Mesendoderm (in vitro differentiated cells): ENCODE results near the gene CD300H.

Source experiments
- DNase-seq: peaks from one replicate; pipeline ENCODE4 v3.0.0; 2013
- H2AK5ac ChIP-seq: 2 replicates; pipeline ENCODE4 v1.6.1; 2013; ENCODE audit warnings: low read length, inconsistent platforms
- H2BK120ac ChIP-seq: 2 replicates; pipeline ENCODE4 v1.6.1; 2013; ENCODE audit warnings: low read depth, mild to moderate bottlenecking, low read length, moderate library complexity, mixed read lengths
- H2BK15ac ChIP-seq: replicated peaks from 2 replicates; pipeline ENCODE4 v1.6.1; 2013; ENCODE audit warnings: low read depth, mild to moderate bottlenecking, moderate library complexity
- H2BK5ac ChIP-seq: 2 replicates; pipeline ENCODE4 v1.6.1; 2013; ENCODE audit warnings: low read length, inconsistent platforms
- H3K18ac ChIP-seq: 2 replicates; pipeline ENCODE4 v1.6.1; 2013; ENCODE audit warnings: mild to moderate bottlenecking, low read length, mixed read lengths
- H3K23ac ChIP-seq: one replicate; pipeline ENCODE4 v1.6.1; 2013; ENCODE audit warnings: low read length
- H3K27ac ChIP-seq: 2 replicates; pipeline ENCODE4 v1.5.1; 2013; ENCODE audit warnings: low read depth, mild to moderate bottlenecking, inconsistent platforms, low read length, moderate library complexity
- H3K27me3 ChIP-seq: 2 replicates; pipeline ENCODE4 v1.6.1; 2013; ENCODE audit warnings: low read length, control low read depth, mild to moderate bottlenecking, inconsistent platforms; ENCODE audit not compliant: insufficient read depth, poor library complexity
- H3K36me3 ChIP-seq: 2 replicates; pipeline ENCODE4 v1.6.1; 2013; ENCODE audit warnings: low read length, inconsistent platforms; ENCODE audit not compliant: control insufficient read depth, insufficient read depth
- H3K4ac ChIP-seq: one replicate; pipeline ENCODE4 v1.6.1; 2013; ENCODE audit warnings: low read depth, mild to moderate bottlenecking, low read length, moderate library complexity
- H3K4me1 ChIP-seq: 2 replicates; pipeline ENCODE4 v1.6.1; 2013; ENCODE audit warnings: low read depth, low read length, inconsistent platforms; ENCODE audit not compliant: control insufficient read depth
- H3K4me2 ChIP-seq: 2 replicates; pipeline ENCODE4 v1.6.1; 2013; ENCODE audit warnings: low read length
- H3K4me3 ChIP-seq: 2 replicates; pipeline ENCODE4 v1.5.1; 2013; ENCODE audit warnings: mild to moderate bottlenecking, low read length
- H3K56ac ChIP-seq: one replicate; pipeline ENCODE4 v1.6.1; 2013; ENCODE audit warnings: low read length
- H3K79me1 ChIP-seq: 2 replicates; pipeline ENCODE4 v1.6.1; 2013; ENCODE audit warnings: low read length, inconsistent platforms
- H3K79me2 ChIP-seq: 2 replicates; pipeline ENCODE4 v1.6.1; 2013; ENCODE audit warnings: mild to moderate bottlenecking, low read length; ENCODE audit not compliant: control insufficient read depth, insufficient read depth
- H3K9ac ChIP-seq: 2 replicates; pipeline ENCODE4 v1.6.1; 2013; ENCODE audit warnings: low read length, inconsistent platforms
- H4K5ac ChIP-seq: one replicate; pipeline ENCODE4 v1.6.1; 2013; ENCODE audit warnings: low read length
- H4K8ac ChIP-seq: one replicate; pipeline ENCODE4 v1.6.1; 2013; ENCODE audit warnings: low read depth, mild to moderate bottlenecking, control low read depth, low read length, moderate library complexity
- WGBS: extraction: QIAGEN DNeasy Blood & Tissue Kit; methylation state at CpG from one replicate; pipeline ENCODE4 v1.1.7; 2013; ENCODE audit warnings: low lambda C conversion rate, missing lambda C conversion rate; ENCODE audit not compliant: insufficient coverage; ENCODE audit errors: extremely low coverage; 5-methylcytosine and 5-hydroxymethylcytosine counted together

Gene CD300H

GRCh38 chr17:74545843-74546230, 21.5 kb downstream of the CD300H start, which contains the start of gene CD300C:
Gene CD300C (minus strand): TSS chr17:74546115. CDS start chr17:74545782, 333 bp downstream.
- no peaks in the 10 kb centered on the region for H3K4me1 ChIP-seq
- H3K27me3 ChIP-seq = no peaks in the 10 kb centered on the region
- WGBS = no CpG with 5 or more reads among the region's 5 CpGs

GRCh38 chr17:74544991-74545842, 22.1 kb downstream of the CD300H start:
- no peaks in the 10 kb centered on the region for H3K79me2 ChIP-seq
- H3K36me3 ChIP-seq = no peaks in the 10 kb centered on the region
- H3K4me3 ChIP-seq = no peak overlapping the region
- H3K4me2 ChIP-seq = no peak overlapping the region
- no peak overlapping the region for H3K27ac ChIP-seq
- H3K4ac ChIP-seq = no peak overlapping the region
- H2BK120ac ChIP-seq = no peak overlapping the region
- H3K18ac ChIP-seq = no peak overlapping the region
- WGBS = no CpG with 5 or more reads among the region's 16 CpGs
- H3K56ac ChIP-seq = no peak overlapping the region
- no peak overlapping the region for H4K5ac ChIP-seq
- DNase-seq = no peak
- no peak overlapping the region for H2BK15ac ChIP-seq
- H4K8ac ChIP-seq = no peak overlapping the region
- no peaks in the 10 kb centered on the region for H3K27me3 ChIP-seq
- no peak overlapping the region for H2AK5ac ChIP-seq
- no peaks in the 10 kb centered on the region for H3K4me1 ChIP-seq
- H3K79me1 ChIP-seq = no peaks in the 10 kb centered on the region
- H2BK5ac ChIP-seq = no peak overlapping the region
- H3K23ac ChIP-seq = no peak overlapping the region
- no peak overlapping the region for H3K9ac ChIP-seq

More at GRCh38 chr17:74545843-74546230, 21.5 kb downstream of the CD300H start, which contains the start of gene CD300C:
- no peak within 1 kb of the TSS for H2BK120ac ChIP-seq
- H3K36me3 ChIP-seq = no peaks in the 10 kb centered on the region
- no peak within 1 kb of the TSS for H3K18ac ChIP-seq
- no peak for DNase-seq
- H3K79me1 ChIP-seq = no peaks in the 10 kb centered on the region
- no peak within 1 kb of the TSS for H2AK5ac ChIP-seq
- no peak within 1 kb of the TSS for H3K27ac ChIP-seq
- no peak within 1 kb of the TSS for H2BK15ac ChIP-seq
- no peak within 1 kb of the TSS for H3K9ac ChIP-seq
- H2BK5ac ChIP-seq = no peak within 1 kb of the TSS
- no peak within 1 kb of the TSS for H4K5ac ChIP-seq
- no peak within 1 kb of the TSS for H3K4ac ChIP-seq
- no peak within 1 kb of the TSS for H3K56ac ChIP-seq
- no peak within 1 kb of the TSS for H3K4me3 ChIP-seq
- no peaks in the 10 kb centered on the region for H3K79me2 ChIP-seq
- H3K23ac ChIP-seq = no peak within 1 kb of the TSS
- H3K4me2 ChIP-seq = no peak within 1 kb of the TSS
- H4K8ac ChIP-seq = no peak within 1 kb of the TSS

GRCh38 chr17:74543891-74544760, 23.2 kb downstream of the CD300H start:
- WGBS = no CpG with 5 or more reads among the region's 18 CpGs
- H3K79me2 ChIP-seq = no peaks in the 10 kb centered on the region
- H4K8ac ChIP-seq = no peak overlapping the region
- H3K4ac ChIP-seq = no peak overlapping the region
- no peak overlapping the region for H2BK15ac ChIP-seq
- no peaks in the 10 kb centered on the region for H3K36me3 ChIP-seq
- H3K56ac ChIP-seq = no peak overlapping the region
- H3K4me1 ChIP-seq = no peaks in the 10 kb centered on the region
- H2BK5ac ChIP-seq = no peak overlapping the region
- H2AK5ac ChIP-seq = no peak overlapping the region
- H2BK120ac ChIP-seq = no peak overlapping the region
- H3K23ac ChIP-seq = no peak overlapping the region
- H3K9ac ChIP-seq = no peak overlapping the region
- H3K18ac ChIP-seq = no peak overlapping the region
- no peaks in the 10 kb centered on the region for H3K27me3 ChIP-seq
- no peak for DNase-seq
- no peak overlapping the region for H3K4me3 ChIP-seq
- no peak overlapping the region for H3K4me2 ChIP-seq
- H4K5ac ChIP-seq = no peak overlapping the region
- no peaks in the 10 kb centered on the region for H3K79me1 ChIP-seq
- no peak overlapping the region for H3K27ac ChIP-seq

GRCh38 chr17:74543406-74543805, 23.9 kb downstream of the CD300H start:
- no peaks in the 10 kb centered on the region for H3K36me3 ChIP-seq
- H2BK15ac ChIP-seq = no peak overlapping the region
- peak; percentile 14 for DNase-seq
- H3K4ac ChIP-seq = no peak overlapping the region
- H2BK5ac ChIP-seq = no peak overlapping the region
- no peaks in the 10 kb centered on the region for H3K79me1 ChIP-seq
- no peaks in the 10 kb centered on the region for H3K79me2 ChIP-seq
- no peak overlapping the region for H3K23ac ChIP-seq
- H4K5ac ChIP-seq = no peak overlapping the region
- H3K4me3 ChIP-seq = no peak overlapping the region
- no peak overlapping the region for H3K56ac ChIP-seq
- H2AK5ac ChIP-seq = no peak overlapping the region
- H3K18ac ChIP-seq = no peak overlapping the region
- no peak overlapping the region for H3K4me2 ChIP-seq
- H3K27me3 ChIP-seq = no peaks in the 10 kb centered on the region
- no peaks in the 10 kb centered on the region for H3K4me1 ChIP-seq
- no peak overlapping the region for H3K27ac ChIP-seq
- no peak overlapping the region for H2BK120ac ChIP-seq
- no peak overlapping the region for H3K9ac ChIP-seq
- no CpG with 5 or more reads among the region's 14 CpGs for WGBS
- H4K8ac ChIP-seq = no peak overlapping the region

GRCh38 chr17:74542727-74543383, 24.5 kb downstream of the CD300H start:
- H3K4me3 ChIP-seq = no peak overlapping the region
- DNase-seq = no peak
- H2BK5ac ChIP-seq = no peak overlapping the region
- H3K4me2 ChIP-seq = no peak overlapping the region
- H3K18ac ChIP-seq = no peak overlapping the region
- H2BK15ac ChIP-seq = no peak overlapping the region
- no peak overlapping the region for H4K8ac ChIP-seq
- H3K79me1 ChIP-seq = no peaks in the 10 kb centered on the region
- H3K36me3 ChIP-seq = no peaks in the 10 kb centered on the region
- H4K5ac ChIP-seq = no peak overlapping the region
- no peaks in the 10 kb centered on the region for H3K27me3 ChIP-seq
- H2AK5ac ChIP-seq = no peak overlapping the region
- H3K56ac ChIP-seq = no peak overlapping the region
- no peak overlapping the region for H3K23ac ChIP-seq
- H3K4ac ChIP-seq = no peak overlapping the region
- no peak overlapping the region for H2BK120ac ChIP-seq
- H3K9ac ChIP-seq = no peak overlapping the region
- H3K27ac ChIP-seq = no peak overlapping the region
- no CpG with 5 or more reads among the region's 17 CpGs for WGBS
- H3K79me2 ChIP-seq = no peaks in the 10 kb centered on the region
- no peaks in the 10 kb centered on the region for H3K4me1 ChIP-seq
